Epithelial cell of proximal tubule (primary cell): ENCODE measurements around the gene ENDOV. TPM values are rescaled to one million over a fixed set of nuclear protein-coding genes. Genes with fewer than 3 reads are reported as not detected.

Experiments used
- DNase-seq: peaks from one replicate; pipeline ENCODE4 v3.0.0-alpha.2; 2011; ENCODE audit warnings: low read depth
- H3K4me3 ChIP-seq: 2 replicates; pipeline ENCODE4 v1.5.1; 2011; ENCODE audit warnings: low read depth, mild to moderate bottlenecking, low read length
- CTCF ChIP-seq: conservative IDR thresholded peaks from 2 replicates; pipeline ENCODE4 v1.5.1; 2012; ENCODE audit warnings: low read depth, mild to moderate bottlenecking, low read length
- total RNA-seq: library from RNA; depleted of rRNA; stranded (reverse); fragments of >200 nt; gene quantifications from 2 replicates; pipeline ENCODE4 v1.2.3, GENCODE V29; 2015

Gene ENDOV
- total RNA-seq: 8.5 and 13.5 TPM in 2 replicates

- peak; percentile 59 for DNase-seq
- peak within 1 kb of the TSS; percentile 94 for H3K4me3 ChIP-seq
- TF ChIP-seq CTCF: no peak
These were observed at the start of gene ENDOV for GRCh38 chr17:80414803-80415625. TSS of gene ENDOV (plus strand) at chr17:80415167. CDS start at chr17:80415195, 28 bp downstream.

GRCh38 chr17:80365983-80366382 is 49.0 kb upstream of the ENDOV start:
- no peak overlapping the region for H3K4me3 ChIP-seq
- no peak for TF ChIP-seq CTCF

GRCh38 chr17:80367503-80367902 is 47.5 kb upstream of the ENDOV start:
- no peak for DNase-seq
- no peak for TF ChIP-seq CTCF
- H3K4me3 ChIP-seq: no peak overlapping the region

More at GRCh38 chr17:80365983-80366382, 49.0 kb upstream of the ENDOV start:
- DNase-seq: no peak

DNA sequence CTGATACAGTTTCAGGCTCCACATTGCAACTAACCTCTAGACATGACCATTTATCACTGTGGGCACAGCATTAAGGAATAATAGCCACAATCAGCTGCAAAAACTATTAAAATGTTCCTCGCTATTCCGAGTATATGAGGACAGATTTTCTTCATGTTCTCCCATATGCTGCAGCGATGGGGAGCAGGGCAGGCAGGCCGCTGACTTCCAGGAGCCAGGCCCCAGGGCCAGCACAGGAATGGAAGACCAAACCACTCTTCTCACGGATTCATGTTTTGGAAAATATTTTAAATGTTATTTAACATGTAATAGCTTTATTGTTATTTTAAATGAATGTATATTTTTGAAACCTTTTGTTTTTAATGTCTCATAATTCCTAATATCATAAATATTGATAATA is 43.8 kb upstream of the ENDOV start:
- H3K4me3 ChIP-seq: no peak overlapping the region
- TF ChIP-seq CTCF: no peak
- no peak for DNase-seq

DNA sequence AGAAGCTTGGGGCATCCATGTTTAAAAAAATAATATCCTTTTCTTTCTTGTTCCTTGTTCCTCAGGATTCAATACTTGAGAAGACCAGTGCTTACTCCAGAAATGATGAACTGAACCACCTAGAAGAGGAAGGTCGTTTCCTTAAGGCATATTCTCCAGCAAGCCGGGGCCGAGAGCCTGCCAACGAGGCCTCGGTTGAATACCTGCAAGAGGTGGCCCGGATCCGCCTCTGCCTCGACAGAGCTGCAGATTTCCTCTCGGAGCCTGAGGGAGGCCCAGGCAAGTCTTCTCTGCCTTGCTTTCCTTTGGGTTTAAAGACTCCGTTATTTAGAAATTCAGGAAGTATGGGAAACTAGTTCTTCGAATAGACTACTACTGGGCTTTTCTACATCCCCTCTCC is 42.5 kb upstream of the ENDOV start:
- H3K4me3 ChIP-seq: no peak overlapping the region
- TF ChIP-seq CTCF: no peak
- no peak for DNase-seq

GRCh38 chr17:80372922-80373570 is 41.9 kb upstream of the ENDOV start:
- no peak for TF ChIP-seq CTCF
- DNase-seq: no peak
- no peak overlapping the region for H3K4me3 ChIP-seq
